Measurements from ENCODE around the gene CCDC85B.

DNA sequence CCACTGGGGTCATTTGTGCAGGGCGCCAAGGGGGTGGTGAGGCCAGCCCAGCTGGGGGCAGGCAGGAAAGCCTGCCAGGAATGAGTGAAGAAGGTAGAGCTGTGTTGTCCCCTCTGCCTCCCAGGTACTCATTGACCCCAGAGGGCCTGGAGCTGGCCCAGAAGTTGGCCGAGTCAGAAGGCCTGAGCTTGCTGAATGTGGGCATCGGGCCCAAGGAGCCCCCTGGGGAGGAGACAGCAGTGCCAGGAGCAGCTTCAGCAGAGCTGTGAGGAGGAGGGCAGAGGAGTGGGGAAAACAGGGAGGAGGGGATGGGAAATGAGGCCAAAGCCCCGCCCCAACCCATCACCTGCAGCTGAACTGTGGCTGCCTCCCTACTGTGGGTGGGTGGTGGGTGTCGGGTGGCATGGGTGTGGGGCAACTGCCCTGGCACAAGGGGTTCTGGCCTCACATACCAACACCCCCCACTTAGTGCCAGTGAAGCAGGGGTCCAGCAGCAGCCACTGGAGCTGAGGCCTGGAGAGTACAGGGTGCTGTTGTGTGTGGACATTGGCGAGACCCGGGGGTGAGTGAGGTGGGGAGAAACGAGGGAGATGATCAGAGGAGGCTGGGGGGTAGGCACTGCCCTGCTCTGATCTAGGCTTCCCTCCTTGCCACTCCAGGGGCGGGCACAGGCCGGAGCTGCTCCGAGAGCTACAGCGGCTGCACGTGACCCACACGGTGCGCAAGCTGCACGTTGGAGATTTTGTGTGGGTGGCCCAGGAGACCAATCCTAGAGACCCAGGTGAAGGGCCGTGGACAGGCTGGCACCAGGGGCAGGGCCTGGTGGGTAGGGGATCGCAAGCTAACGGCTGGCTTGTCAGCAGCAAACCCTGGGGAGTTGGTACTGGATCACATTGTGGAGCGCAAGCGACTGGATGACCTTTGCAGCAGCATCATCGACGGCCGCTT lies 27.3 kb upstream of the CCDC85B start:
- TF ChIP-seq YY1 (IDR thresholded peaks at IDR 0.05; ENCODE audit: insufficient read depth, insufficient read length) (no peak), ZNF274 (IDR thresholded peaks at IDR 0.05; ENCODE audit: low read depth, low read length) (no peak)
